HG03575 (cell line): ENCODE measurements around the gene KLRC2.

ENCODE experiments used
- ATAC-seq: cut with Tn5 transposase; IDR thresholded peaks from one replicate; pipeline ENCODE4 v1.9.1; 2021; ENCODE audit not compliant: unreplicated experiment, insufficient number of reproducible peaks, low FRiP score; ENCODE audit errors: extremely low read depth

The KLRC2 gene

DNA sequence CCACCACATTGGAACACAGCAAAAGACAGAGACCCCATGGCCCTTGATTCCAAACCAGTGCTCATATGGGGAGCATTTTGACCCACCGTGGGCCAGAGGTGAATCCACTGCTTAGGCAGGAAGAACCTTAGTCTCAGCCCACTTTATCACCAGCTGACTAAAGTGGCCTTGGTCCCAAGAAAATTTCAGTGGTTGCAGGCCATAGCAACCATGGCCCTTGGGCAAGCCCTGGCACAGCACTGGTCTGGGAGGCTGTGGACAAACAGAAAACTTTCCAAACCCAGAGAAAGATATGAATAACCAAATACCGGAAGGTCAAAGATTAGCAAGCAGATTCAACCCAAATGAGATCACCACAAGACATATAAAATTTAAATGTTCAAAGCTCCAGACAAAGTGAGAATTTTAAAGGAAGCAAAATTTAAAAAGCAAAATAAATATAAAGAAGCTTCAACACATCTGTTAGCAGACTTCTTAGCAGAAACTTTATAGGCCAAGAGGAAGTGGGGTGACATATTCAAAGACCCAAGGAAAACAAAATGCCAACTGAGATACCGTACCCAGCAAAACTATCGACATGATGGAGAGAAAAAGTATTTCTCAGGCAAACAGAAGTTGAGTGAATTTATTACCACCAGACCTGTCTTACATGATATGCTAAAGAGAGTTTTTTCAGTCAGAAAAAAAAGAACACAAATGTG, 53.7 kb downstream of the KLRC2 start:
- ATAC-seq = no peak
